Peyer's patch (tissue), 4 donors: ENCODE results near the gene ABLIM2. TPM values are rescaled to one million over a fixed set of nuclear protein-coding genes. Genes with fewer than 3 reads are reported as not detected.
"Not testable (repeated sequence)": the region's sequence is repeated elsewhere in the genome, so short reads cannot be mapped to it uniquely, and the experiment has no call there.

ENCODE experiments used
- DNase-seq, 3 donors: peaks; one replicate each; pipeline ENCODE4 v3.0.0-alpha.2; 2017 to 2019
- H3K27ac ChIP-seq, 4 donors: fragments of 200-600 bp; sonication (generic); one replicate each; pipeline ENCODE4 v1.5.1; 2016 to 2019
- H3K27me3 ChIP-seq, 2 donors: fragments of 200-600 bp; sonication (generic); one replicate each; pipeline ENCODE4 v1.5.1; 2019
- H3K36me3 ChIP-seq, 3 donors: fragments of 200-600 bp; sonication (generic); one replicate each; pipeline ENCODE4 v1.5.1; 2016 to 2019
- H3K4me1 ChIP-seq, 4 donors: fragments of 200-600 bp; sonication (generic); one replicate each; pipeline ENCODE4 v1.5.1; 2016 to 2019
- H3K4me3 ChIP-seq, 4 donors: fragments of 200-600 bp; sonication (generic); 1 replicate in 3 of 4; 2 replicates in 1 of 4; pipeline ENCODE4 v1.5.1; 2016 to 2019; ENCODE audit warnings: mild to moderate bottlenecking in 1 of 4
- H3K9me3 ChIP-seq, 4 donors: fragments of 200-600 bp; sonication (generic); one replicate each; pipeline ENCODE4 v1.5.1; 2016 to 2019; ENCODE audit warnings: mild to moderate bottlenecking in 1 of 4
- CTCF ChIP-seq, 6 experiments: fragments of 450-650 bp in 4 of 6; fragments of 200-600 bp in 2 of 6; sonication (generic) in 1 of 6; IDR thresholded peaks; one replicate each; pipeline ENCODE4 v1.5.1; 2017 to 2019; ENCODE audit warnings: antibody characterized with exemption in 6 of 6, mild to moderate bottlenecking in 3 of 6, moderate library complexity in 1 of 6
- POLR2A ChIP-seq, 2 donors: fragments of 450-650 bp; IDR thresholded peaks; one replicate each; pipeline ENCODE4 v1.5.1; 2017; ENCODE audit warnings: antibody characterized with exemption in 2 of 2, mild to moderate bottlenecking in 2 of 2, moderate library complexity in 2 of 2
- total RNA-seq, 4 donors: library from RNA; depleted of rRNA; stranded (reverse); fragments of >200 nt; gene quantifications; one replicate each; pipeline ENCODE4 v1.1.0, GENCODE V29; 2016

The ABLIM2 gene
- total RNA-seq, 4 donors from 2014 or later: 9.0 to 24.2 (median 11.7) TPM

GRCh38 chr4:8144359-8144758 lies 14.3 kb downstream of the ABLIM2 start:
- Histone ChIP-seq H3K27me3 (no peaks in the 10 kb centered on the region), H3K4me3 (no peak overlapping the region), H3K9me3 (no peaks in the 10 kb centered on the region), H3K36me3 (no peaks in the 10 kb centered on the region), H3K4me1 (no peaks in the 10 kb centered on the region), H3K27ac (no peak overlapping the region)
- no peak for DNase-seq
- TF ChIP-seq CTCF (IDR thresholded peaks at IDR 0.05): no peak
- TF ChIP-seq POLR2A (IDR thresholded peaks at IDR 0.05): no peak

- TF ChIP-seq CTCF (IDR thresholded peaks at IDR 0.05) (no peak), POLR2A (IDR thresholded peaks at IDR 0.05) (no peak)
- DNase-seq: no peak
- H3K4me1 ChIP-seq: no peaks in the 10 kb centered on the region
- H3K9me3 ChIP-seq: no peaks in the 10 kb centered on the region
- H3K27me3 ChIP-seq: no peaks in the 10 kb centered on the region
- no peak overlapping the region for H3K27ac ChIP-seq
- H3K4me3 ChIP-seq: no peak overlapping the region
- H3K36me3 ChIP-seq: no peaks in the 10 kb centered on the region
These were observed 15.0 kb downstream of the ABLIM2 start for GRCh38 chr4:8143392-8144140.

- TF ChIP-seq POLR2A (IDR thresholded peaks at IDR 0.05): no peak
- TF ChIP-seq CTCF (IDR thresholded peaks at IDR 0.05): no peak
- no peaks in the 10 kb centered on the region for H3K9me3 ChIP-seq
- H3K4me1 ChIP-seq: no peaks in the 10 kb centered on the region
- H3K27ac ChIP-seq: no peak overlapping the region
- H3K36me3 ChIP-seq: no peaks in the 10 kb centered on the region
- H3K4me3 ChIP-seq: no peak overlapping the region
- DNase-seq: no peak
- H3K27me3 ChIP-seq: no peaks in the 10 kb centered on the region
These were observed 16.1 kb downstream of the ABLIM2 start for GRCh38 chr4:8142556-8142955.

- no peak for DNase-seq
- H3K36me3 ChIP-seq: no peaks in the 10 kb centered on the region
- no peaks in the 10 kb centered on the region for H3K4me1 ChIP-seq
- H3K4me3 ChIP-seq: no peak overlapping the region
- H3K27ac ChIP-seq: no peak overlapping the region
- TF ChIP-seq POLR2A (IDR thresholded peaks at IDR 0.05) (no peak), CTCF (IDR thresholded peaks at IDR 0.05) (no peak)
- no peaks in the 10 kb centered on the region for H3K27me3 ChIP-seq
- no peaks in the 10 kb centered on the region for H3K9me3 ChIP-seq
These were observed 16.7 kb downstream of the ABLIM2 start for GRCh38 chr4:8141935-8142334.

- H3K36me3 ChIP-seq: no peaks in the 10 kb centered on the region
- H3K27me3 ChIP-seq: no peaks in the 10 kb centered on the region
- H3K4me1 ChIP-seq: no peaks in the 10 kb centered on the region
- DNase-seq: no peak
- H3K27ac ChIP-seq: no peak overlapping the region
- TF ChIP-seq CTCF (IDR thresholded peaks at IDR 0.05): no peak
- no peak for TF ChIP-seq POLR2A (IDR thresholded peaks at IDR 0.05)
- no peaks in the 10 kb centered on the region for H3K9me3 ChIP-seq
- H3K4me3 ChIP-seq: no peak overlapping the region
These were observed 17.7 kb downstream of the ABLIM2 start for GRCh38 chr4:8140915-8141314.

- H3K4me1 ChIP-seq, H3K9me3 ChIP-seq, DNase-seq, H3K36me3 ChIP-seq, H3K27me3 ChIP-seq, H3K4me3 ChIP-seq, H3K27ac ChIP-seq: not testable (repeated sequence)
These were observed 18.9 kb downstream of the ABLIM2 start for GRCh38 chr4:8139726-8140125.
